Activated naive CD8-positive, alpha-beta T cell treated with anti-CD3 and anti-CD28 coated beads for 36 hours (primary cell): ENCODE measurements around the gene HSFX2. TPM values are rescaled to one million over a fixed set of nuclear protein-coding genes. Genes with fewer than 3 reads are reported as not detected.
"Not testable (repeated sequence)": the region's sequence is repeated elsewhere in the genome, so short reads cannot be mapped to it uniquely, and the experiment has no call there.

Source experiments
- DNase-seq: peaks from one replicate; pipeline ENCODE4 v3.0.0; 2021
- H3K27ac Mint-ChIP-seq: one replicate; pipeline ENCODE4 v1.8.0; 2022; ENCODE audit warnings: mild to moderate bottlenecking, moderate library complexity, mixed read lengths
- H3K27me3 Mint-ChIP-seq: one replicate; pipeline ENCODE4 v1.8.0; 2022; ENCODE audit warnings: mild to moderate bottlenecking, mixed read lengths
- H3K36me3 Mint-ChIP-seq: one replicate; pipeline ENCODE4 v1.8.0; 2021; ENCODE audit warnings: mild to moderate bottlenecking, mixed read lengths
- H3K4me1 Mint-ChIP-seq: one replicate; pipeline ENCODE4 v1.8.0; 2021; ENCODE audit warnings: mixed read lengths
- H3K4me3 Mint-ChIP-seq: one replicate; pipeline ENCODE4 v1.8.0; 2022; ENCODE audit warnings: mild to moderate bottlenecking, moderate library complexity, mixed read lengths
- H3K9me3 Mint-ChIP-seq: one replicate; pipeline ENCODE4 v1.8.0; 2022; ENCODE audit warnings: mixed read lengths
- total RNA-seq, 2 experiments: library from RNA; stranded (reverse); gene quantifications; one replicate each; pipeline ENCODE4 v1.2.3, GENCODE V29; 2021

The HSFX2 gene
- total RNA-seq, 2 experiments from 2014 or later = not detected

GRCh38 chrX:149611623-149612175 is 16.6 kb upstream of the HSFX2 start:
- DNase-seq = no peak
- Mint-ChIP-seq H3K27me3 (no peaks in the 10 kb centered on the region), H3K36me3 (no peaks in the 10 kb centered on the region), H3K4me1 (peaks cover 7% of the 10 kb centered on the region), H3K27ac (no peak overlapping the region), H3K4me3 (no peak overlapping the region), H3K9me3 (no peaks in the 10 kb centered on the region)

- no peaks in the 10 kb centered on the region for H3K9me3 Mint-ChIP-seq
- H3K4me3 Mint-ChIP-seq = no peak overlapping the region
- H3K27ac Mint-ChIP-seq = no peak overlapping the region
Observed at GRCh38 chrX:149610511-149610910, 15.4 kb upstream of the HSFX2 start.

GRCh38 chrX:149607699-149608098 is 12.6 kb upstream of the HSFX2 start:
- Mint-ChIP-seq H3K27ac (no peak overlapping the region), H3K9me3 (no peaks in the 10 kb centered on the region), H3K27me3 (no peaks in the 10 kb centered on the region), H3K36me3 (no peaks in the 10 kb centered on the region), H3K4me3 (no peak overlapping the region), H3K4me1 (no peaks in the 10 kb centered on the region)
- DNase-seq = no peak

More at GRCh38 chrX:149610511-149610910, 15.4 kb upstream of the HSFX2 start:
- H3K27me3 Mint-ChIP-seq = no peaks in the 10 kb centered on the region
- no peak for DNase-seq
- H3K36me3 Mint-ChIP-seq = no peaks in the 10 kb centered on the region
- H3K4me1 Mint-ChIP-seq = peaks cover 7% of the 10 kb centered on the region

GRCh38 chrX:149605248-149605885 is 10.3 kb upstream of the HSFX2 start:
- H3K4me3 Mint-ChIP-seq, H3K36me3 Mint-ChIP-seq, H3K27ac Mint-ChIP-seq, H3K4me1 Mint-ChIP-seq, H3K9me3 Mint-ChIP-seq, DNase-seq, H3K27me3 Mint-ChIP-seq: not testable (repeated sequence)

DNA sequence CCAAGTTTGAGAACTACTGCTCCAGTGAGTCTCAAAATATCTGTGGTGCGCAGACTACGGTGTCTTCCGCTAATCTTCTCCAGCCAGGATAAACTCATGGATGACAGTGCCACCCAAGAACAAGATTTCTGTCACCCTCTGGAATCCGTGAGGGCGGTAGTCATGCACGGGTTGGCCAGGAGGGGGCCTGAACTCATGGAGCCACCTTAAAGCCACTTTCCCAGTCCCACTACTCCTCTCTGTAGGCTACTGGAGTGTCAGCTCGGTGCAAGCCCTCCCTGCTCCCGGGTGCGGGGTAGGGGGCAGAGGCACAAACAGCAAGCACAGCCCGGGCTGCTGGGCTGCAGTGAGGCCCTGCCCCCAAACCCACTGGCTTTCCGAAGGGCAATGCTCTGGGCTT is 3.5 kb upstream of the HSFX2 start:
- not testable (repeated sequence) for H3K4me3 Mint-ChIP-seq, H3K36me3 Mint-ChIP-seq, H3K27ac Mint-ChIP-seq, H3K27me3 Mint-ChIP-seq, H3K4me1 Mint-ChIP-seq, DNase-seq, H3K9me3 Mint-ChIP-seq

DNA sequence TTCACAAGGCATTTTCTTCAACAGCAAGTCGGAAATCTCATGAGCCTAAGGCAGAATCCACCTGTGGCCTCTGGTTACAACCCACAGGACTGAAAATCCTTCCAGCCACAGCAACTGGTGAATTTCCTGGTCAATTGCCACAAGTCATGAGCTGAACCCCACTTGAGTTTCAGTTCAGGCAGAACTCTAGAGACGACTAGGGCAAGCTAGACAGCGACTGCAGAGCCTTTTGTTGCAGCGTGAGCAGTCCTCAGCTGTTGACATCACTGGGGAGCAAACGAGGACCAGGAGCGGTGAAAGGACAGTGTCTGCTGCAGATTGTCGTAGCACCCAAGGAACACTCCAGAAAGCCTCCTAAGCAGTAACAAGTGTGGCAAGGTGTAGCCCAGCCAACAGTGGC is 829 bp upstream of the HSFX2 start:
- not testable (repeated sequence) for H3K27ac Mint-ChIP-seq, DNase-seq, H3K27me3 Mint-ChIP-seq, H3K4me1 Mint-ChIP-seq, H3K4me3 Mint-ChIP-seq, H3K9me3 Mint-ChIP-seq, H3K36me3 Mint-ChIP-seq

- H3K4me3 Mint-ChIP-seq, H3K27me3 Mint-ChIP-seq, H3K4me1 Mint-ChIP-seq, DNase-seq, H3K27ac Mint-ChIP-seq, H3K9me3 Mint-ChIP-seq, H3K36me3 Mint-ChIP-seq: not testable (repeated sequence)
Observed at GRCh38 chrX:149590993-149591392, 4.1 kb downstream of the HSFX2 start.

DNA sequence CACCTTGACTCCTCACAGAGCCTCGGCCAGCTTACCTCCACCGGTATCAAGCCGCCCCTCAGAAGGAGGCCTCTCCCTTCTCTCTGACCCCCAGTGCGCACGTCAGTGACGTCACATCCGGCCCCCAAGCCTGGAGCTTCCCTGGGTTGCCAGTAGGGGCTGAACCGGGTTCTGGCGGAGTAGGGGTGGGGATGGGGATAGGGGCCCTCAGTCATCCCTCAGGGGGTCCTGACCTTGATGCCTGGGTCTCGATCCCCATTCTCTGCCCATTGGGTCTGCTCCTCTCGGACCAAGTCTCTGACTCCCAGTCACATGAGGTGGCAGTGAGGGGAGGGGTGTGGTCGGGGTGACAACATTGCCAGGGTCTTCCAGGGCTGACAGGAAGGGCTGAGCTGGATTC is 7.8 kb downstream of the HSFX2 start, which contains the start of gene MAGEA9B:
Gene MAGEA9B, minus strand, starts transcription at position 101 of the 400 bp plus-strand sequence. CDS start 4,280 bp downstream, outside the sequence.
- H3K27me3 Mint-ChIP-seq = not testable (repeated sequence)

DNA sequence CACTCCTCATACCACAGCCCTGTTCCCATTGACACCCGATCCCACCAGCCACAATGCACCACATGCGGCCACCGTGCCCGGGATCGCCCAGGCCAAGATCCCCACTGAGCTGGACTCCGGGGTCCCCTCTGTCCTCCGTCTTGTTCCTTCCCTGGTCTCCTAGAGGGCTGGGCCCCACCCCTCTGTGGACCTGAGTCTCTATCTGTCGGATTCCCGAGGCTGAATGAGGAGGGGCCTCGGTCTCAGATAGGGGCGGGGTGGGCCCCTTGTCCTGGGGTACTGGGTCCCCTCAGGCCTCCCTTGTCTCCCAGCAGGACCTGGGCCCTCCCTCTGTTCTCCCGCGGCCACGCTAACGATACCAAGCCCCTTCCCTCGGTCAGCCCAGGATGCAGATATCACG is 9.5 kb downstream of the HSFX2 start:
- H3K4me3 Mint-ChIP-seq, H3K9me3 Mint-ChIP-seq, H3K27ac Mint-ChIP-seq, H3K27me3 Mint-ChIP-seq, H3K4me1 Mint-ChIP-seq, H3K36me3 Mint-ChIP-seq, DNase-seq: not testable (repeated sequence)

More for the DNA sequence above, 7.8 kb downstream of the HSFX2 start, which contains the start of gene MAGEA9B:
- H3K9me3 Mint-ChIP-seq, H3K36me3 Mint-ChIP-seq, H3K4me1 Mint-ChIP-seq, H3K27ac Mint-ChIP-seq, H3K4me3 Mint-ChIP-seq, DNase-seq: not testable (repeated sequence)

- not testable (repeated sequence) for H3K27ac Mint-ChIP-seq, H3K27me3 Mint-ChIP-seq, DNase-seq, H3K9me3 Mint-ChIP-seq, H3K36me3 Mint-ChIP-seq, H3K4me3 Mint-ChIP-seq
- peaks cover 14% of the 10 kb centered on the region for H3K4me1 Mint-ChIP-seq
Observed at GRCh38 chrX:149573456-149573855, 21.7 kb downstream of the HSFX2 start.

GRCh38 chrX:149572743-149573142 is 22.4 kb downstream of the HSFX2 start:
- H3K27ac Mint-ChIP-seq = peak overlapping the region; percentile 62
- no peak overlapping the region for H3K4me3 Mint-ChIP-seq
- peaks cover 14% of the 10 kb centered on the region for H3K4me1 Mint-ChIP-seq

GRCh38 chrX:149571770-149572169 is 23.3 kb downstream of the HSFX2 start:
- Mint-ChIP-seq H3K27me3 (peaks cover 5% of the 10 kb centered on the region), H3K4me3 (no peak overlapping the region), H3K9me3 (no peaks in the 10 kb centered on the region), H3K36me3 (no peaks in the 10 kb centered on the region), H3K27ac (no peak overlapping the region), H3K4me1 (peaks cover 14% of the 10 kb centered on the region)
- DNase-seq = no peak

More at GRCh38 chrX:149572743-149573142, 22.4 kb downstream of the HSFX2 start:
- Mint-ChIP-seq H3K9me3 (no peaks in the 10 kb centered on the region), H3K27me3 (peaks cover 5% of the 10 kb centered on the region), H3K36me3 (no peaks in the 10 kb centered on the region)
- DNase-seq = no peak

DNA sequence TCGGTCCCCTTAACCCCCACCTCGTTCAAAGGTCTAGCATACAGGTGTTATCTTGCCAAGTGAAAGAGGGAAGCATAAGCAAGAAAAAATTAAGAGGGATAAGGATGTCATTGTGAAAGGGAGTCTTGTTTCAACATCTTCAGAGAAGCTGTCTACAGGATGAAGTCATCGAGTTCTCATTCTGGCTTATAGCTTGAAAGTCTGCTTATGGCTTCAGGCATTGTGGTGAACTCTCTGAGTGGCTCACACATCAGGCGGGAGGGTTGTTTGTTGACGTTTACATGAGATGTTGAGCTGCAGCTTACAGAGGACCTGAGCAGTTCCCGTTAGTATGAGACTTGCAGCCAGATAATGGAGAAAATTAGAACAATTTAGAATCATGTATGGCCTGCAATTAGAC is 24.4 kb downstream of the HSFX2 start:
- Mint-ChIP-seq H3K27ac (no peak overlapping the region), H3K4me1 (peaks cover 14% of the 10 kb centered on the region), H3K4me3 (no peak overlapping the region), H3K9me3 (no peaks in the 10 kb centered on the region), H3K27me3 (peaks cover 5% of the 10 kb centered on the region), H3K36me3 (no peaks in the 10 kb centered on the region)
- DNase-seq = no peak

DNA sequence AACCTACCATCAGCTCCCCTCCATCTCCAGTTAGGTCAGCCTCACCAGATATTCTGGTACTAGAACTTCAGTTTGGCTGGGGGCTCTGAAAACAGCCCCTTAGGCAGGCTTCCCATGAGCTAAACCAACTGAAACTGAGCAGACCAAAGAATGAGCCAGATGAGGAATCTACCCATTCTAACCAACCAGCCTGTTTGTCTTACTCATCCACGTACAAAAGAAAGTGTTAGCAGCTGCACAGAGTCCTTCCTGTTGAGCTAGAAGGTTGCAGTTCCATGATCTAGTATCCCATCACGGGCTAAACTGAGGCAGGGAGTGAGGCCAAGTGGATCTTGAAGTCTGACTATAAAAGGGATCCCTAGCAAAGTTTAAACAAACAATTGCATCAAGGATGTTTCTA is 25.3 kb downstream of the HSFX2 start:
- Mint-ChIP-seq H3K4me3 (no peak overlapping the region), H3K36me3 (no peaks in the 10 kb centered on the region), H3K4me1 (peaks cover 14% of the 10 kb centered on the region), H3K27ac (no peak overlapping the region), H3K27me3 (peaks cover 5% of the 10 kb centered on the region), H3K9me3 (no peaks in the 10 kb centered on the region)
- no peak for DNase-seq

DNA sequence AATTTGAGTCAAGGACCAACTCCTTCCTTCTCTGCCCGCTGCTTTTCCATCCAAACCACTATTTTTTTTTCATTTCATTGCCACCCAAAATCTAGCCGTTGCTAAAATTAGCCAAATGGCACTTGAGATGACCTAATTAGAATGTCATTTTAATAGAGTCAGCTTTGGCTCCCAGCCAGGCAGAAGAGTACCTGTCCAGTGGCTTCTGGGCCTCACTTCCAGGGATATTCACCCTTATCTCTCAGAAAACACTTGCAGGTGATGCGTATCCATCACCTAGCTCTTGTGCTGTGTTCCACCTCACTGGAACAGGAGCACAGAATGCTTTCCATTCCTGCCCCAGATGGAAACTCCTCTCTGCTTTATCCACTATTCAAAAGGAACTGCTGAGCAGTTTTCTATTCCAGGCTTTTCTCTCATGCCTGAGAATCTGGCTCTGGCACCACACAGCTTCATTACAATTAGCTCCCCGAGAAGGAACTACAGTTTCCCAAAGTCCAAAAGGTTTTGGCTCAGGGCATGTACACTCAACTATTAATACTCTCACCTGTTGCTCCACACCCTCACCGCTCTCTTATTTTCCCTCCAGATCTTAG is 26.3 kb downstream of the HSFX2 start:
- Mint-ChIP-seq H3K27me3 (peaks cover 5% of the 10 kb centered on the region), H3K4me3 (no peak overlapping the region), H3K4me1 (peaks cover 14% of the 10 kb centered on the region), H3K36me3 (no peaks in the 10 kb centered on the region), H3K9me3 (no peaks in the 10 kb centered on the region), H3K27ac (no peak overlapping the region)
- no peak for DNase-seq
